ENCODE data around the gene EPS15.

EPS15 gene

GRCh38 chr1:51369171-51369570, 149.9 kb downstream of the EPS15 start:
- DNase-seq = no peak

GRCh38 chr1:51365774-51366173, 153.3 kb downstream of the EPS15 start:
- no peak for DNase-seq

GRCh38 chr1:51359879-51360278, 159.2 kb downstream of the EPS15 start:
- no peak for DNase-seq

- DNase-seq = no peak
Measured at GRCh38 chr1:51355382-51355781, 163.7 kb downstream of the EPS15 start.

DNA sequence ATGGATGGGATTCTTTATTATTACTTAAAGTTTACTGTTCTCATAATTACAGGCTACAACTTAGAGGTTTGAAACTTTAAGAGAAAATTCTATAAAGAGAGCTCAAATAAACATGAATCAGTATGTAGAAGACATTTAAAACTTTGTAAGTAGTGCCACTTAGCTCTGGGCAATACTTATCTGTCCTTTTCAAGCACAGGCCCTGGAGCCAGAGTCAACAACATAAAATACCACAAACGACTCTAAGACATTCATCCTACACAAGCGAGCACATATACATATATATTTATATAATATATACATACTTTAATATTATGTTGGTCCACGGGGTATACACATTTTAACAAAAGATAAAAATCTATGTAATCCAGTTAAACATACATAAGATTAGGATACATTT, 164.7 kb downstream of the EPS15 start:
- no peak for DNase-seq

DNA sequence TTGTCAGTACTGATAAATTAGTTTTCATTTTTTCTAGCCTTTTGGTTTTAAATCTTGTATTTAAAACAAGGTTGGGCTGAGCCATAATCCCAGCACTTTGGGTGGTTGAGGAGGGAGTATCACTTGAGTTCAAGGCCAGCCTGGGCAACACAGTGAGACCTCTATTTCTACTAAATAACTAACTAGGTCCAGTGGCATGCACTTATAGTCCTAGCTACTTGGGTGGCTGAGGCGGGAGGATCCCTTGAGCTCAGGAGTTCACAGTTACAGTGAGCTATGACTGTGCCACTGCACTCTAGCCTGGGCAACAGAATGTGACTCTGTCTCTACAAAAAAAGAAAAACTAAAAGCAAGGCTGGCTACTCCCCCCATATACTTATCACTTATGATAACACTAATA, 167.2 kb downstream of the EPS15 start:
- DNase-seq = no peak

DNA sequence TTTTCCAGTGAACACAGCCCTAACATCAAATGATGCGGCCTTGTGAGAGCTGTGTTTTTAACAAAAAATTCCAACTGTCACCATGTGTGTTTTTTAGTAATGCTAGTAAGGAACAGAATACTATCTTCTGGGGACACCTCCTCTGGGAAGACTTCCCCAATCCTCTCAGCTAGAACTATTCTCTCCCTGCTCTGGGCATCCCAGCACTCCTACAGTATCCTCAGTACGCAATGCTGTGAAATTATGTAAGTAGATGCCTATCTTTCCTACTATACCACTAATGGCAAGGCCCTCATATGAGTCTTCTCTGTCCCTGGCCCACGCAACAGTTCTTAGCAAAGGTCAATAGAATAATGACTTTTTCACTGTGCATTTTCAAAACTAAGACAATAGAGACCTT, 169.2 kb downstream of the EPS15 start:
- DNase-seq = no peak

- no peak for DNase-seq
Measured at GRCh38 chr1:51348147-51348527, 170.9 kb downstream of the EPS15 start.

- no peak for DNase-seq
Measured at GRCh38 chr1:51347398-51348146, 171.5 kb downstream of the EPS15 start.

DNA sequence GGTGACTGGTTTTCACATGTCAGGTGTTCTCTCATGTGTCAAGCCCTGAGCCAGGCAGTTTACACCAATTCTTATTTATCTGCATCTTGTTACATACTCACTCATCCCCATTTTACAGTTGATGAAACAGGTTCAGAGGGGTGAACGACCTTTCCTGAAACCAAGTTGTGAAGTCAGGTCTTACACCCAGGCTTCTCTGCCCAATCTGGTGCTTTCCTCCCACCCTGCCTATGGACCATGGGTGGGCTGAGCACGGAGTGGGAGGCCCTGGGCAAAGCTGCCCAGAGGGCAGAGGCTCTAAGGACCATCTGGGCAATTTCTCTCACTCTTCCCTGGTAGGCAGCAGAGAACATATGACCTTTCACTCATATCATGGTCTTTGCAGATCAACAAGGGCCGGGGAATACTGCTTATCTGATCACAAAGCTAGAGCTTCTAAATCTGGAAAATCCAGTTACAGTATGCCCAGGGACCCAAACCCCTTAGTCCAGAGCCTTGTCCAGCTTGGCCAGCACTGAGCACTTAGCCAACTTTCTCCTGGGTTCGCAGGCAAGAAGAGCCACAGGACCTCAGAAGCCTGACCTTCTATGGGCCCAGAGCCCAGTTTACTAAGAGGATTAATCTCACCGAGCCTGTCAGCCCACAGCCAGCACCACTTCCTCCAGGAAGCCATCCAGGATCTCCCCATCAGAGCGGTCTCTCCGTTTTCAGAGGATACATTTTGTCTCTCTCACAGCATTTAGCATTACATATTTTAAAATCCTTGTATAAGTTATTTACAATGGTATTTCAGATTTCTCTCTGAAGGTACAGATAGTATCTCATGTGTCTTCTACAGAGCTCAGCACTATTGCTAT, 172.8 kb downstream of the EPS15 start:
- no peak for DNase-seq

DNA sequence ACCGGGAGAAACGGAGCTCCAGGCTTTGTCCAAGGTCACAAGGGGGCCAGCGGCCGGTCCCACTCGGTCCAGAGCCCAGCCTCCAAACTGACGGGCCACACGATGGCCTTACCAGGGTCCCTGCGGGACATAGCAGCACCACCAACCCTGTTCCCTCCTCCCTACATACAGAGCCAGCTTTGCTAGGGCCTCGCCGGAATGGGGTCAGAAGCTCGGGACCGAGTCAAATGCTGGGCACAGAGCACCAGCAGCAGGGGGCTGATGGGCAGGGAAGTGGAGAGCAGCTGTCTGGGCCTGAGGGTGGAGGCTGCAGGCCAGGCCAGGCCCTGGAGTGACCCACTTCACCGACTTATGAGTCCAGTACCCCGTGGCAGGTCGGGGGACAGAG, 173.8 kb downstream of the EPS15 start:
- DNase-seq = no peak

DNA sequence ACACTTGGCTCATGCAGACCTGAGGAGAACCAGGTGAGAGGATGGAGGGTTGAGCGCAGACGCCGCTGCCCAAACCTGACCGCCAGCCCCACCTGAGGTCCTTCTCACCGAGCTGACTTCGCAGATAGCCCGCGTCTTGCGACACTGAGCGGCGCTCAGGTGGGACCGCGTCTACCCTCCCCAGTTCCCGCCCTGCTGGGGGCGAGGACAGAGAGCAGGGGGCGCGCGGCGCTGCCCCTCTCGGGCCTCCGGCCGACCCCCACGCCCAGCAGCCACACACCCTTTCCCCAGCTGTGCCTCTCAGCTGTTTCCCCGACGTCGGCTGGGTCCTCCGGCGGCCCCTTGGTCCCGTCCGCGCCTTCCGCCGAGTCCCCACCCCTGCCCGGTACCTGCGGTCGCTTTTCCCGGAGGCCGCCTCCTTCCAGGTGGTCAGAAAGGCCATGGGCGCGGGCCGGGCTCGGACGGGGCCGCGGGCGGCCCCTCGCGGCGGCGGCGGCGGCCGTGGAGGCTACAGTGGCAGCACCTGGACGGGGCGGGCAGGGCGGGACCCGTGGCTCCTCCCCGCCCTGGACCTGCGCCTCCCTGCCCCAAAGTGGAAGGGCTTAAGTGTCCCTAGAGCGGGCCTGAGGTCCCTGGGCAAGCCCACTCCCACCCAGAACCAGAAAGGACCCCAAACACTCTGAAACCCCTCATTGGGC, 174.3 kb downstream of the EPS15 start:
- no peak for DNase-seq

DNA sequence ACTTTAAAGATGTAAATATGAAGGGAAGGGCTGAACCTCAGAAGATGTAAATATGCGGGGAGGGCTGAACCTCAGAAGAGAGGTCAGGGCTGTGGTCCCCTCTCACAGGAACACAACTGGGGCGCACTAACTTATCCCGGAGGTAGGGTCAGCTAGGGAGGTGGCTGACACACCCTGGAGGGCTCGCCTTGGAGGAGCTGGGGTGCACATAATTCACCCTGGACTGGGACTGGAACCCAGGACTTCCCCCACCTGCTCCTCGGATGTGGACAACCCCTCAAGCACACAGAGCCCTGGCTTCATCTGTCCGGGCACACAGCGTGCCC, 174.8 kb downstream of the EPS15 start:
- no peak for DNase-seq

- no peak for DNase-seq
Measured at GRCh38 chr1:51343624-51344023, 175.4 kb downstream of the EPS15 start.

DNA sequence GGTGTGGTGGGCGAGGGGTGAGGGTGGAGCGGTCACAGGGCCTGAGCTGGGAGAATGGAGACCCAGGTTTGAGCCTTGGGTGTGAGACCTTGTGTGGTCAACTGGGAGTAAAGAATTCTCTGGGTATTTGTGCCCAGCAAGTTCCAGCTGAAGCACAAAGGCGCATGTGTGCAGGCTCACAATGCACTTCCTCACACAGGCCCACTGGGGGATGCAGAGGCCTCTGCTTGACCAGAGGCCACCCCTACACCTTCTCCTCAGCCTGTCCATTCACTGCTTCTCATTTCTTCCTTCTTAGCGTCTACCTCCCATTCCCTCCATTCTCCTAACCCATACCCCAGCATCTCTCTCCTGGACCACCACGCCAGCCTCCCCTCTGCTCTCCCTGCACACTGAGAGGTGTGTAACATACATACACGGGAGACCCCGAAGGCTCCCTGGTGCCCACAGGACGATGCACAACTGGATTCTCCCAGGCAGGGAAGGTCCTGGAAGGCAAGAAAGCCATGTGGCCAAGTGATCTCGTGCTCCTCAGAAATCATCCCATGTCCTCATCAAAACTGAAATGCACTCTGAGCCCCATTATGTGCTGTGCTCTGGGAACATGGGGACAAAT, 176.4 kb downstream of the EPS15 start:
- DNase-seq = no peak

GRCh38 chr1:51341876-51342496, 177.1 kb downstream of the EPS15 start:
- peak; percentile 11 for DNase-seq

GRCh38 chr1:51340380-51340779, 178.7 kb downstream of the EPS15 start:
- no peak for DNase-seq

- DNase-seq = no peak
Measured at GRCh38 chr1:51336711-51337110, 182.4 kb downstream of the EPS15 start.

GRCh38 chr1:51336004-51336403, 183.1 kb downstream of the EPS15 start:
- no peak for DNase-seq

DNA sequence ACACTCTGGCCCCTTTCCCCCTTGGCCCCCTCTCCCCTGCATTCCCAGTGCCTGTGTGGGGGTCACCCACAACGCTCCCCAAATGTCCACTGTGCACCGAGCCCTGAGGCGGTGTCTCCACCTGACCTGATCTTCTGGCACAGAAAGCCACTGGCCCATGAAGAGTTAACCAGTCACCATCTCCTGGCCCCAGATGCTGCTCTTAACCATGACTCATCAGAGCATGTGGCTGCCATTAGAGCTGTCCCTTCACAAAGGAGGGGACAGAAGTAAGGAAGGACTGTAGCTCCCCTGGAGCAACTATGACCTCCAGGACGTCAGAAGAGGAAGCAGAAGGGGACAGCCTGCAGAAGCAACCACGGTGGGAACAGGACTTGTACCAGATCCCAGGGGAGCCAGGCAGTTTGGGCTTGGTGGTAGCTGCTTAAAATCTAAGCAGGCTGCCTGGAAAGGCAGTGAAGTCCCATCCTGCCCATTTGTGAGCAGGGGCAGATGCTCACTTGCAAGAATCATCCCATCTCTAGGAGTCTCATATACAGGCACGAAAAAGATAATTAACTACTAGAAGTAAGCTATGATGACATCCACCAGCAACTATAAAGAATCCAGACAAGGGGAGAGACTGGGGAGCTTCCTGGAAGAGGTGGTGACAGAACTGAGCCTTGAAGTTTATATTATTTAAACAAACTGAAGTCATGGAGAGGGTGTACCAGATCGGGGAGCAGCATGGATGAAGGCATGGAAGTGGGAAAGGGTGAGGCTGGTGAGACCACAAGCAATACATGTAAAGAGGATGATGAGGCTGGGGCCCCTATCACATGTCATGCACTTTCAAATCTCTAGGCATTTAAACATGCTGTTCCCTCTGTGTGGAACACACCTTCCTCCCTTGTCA, 187.6 kb downstream of the EPS15 start:
- DNase-seq = peak; percentile 43

- DNase-seq = no peak
Measured at GRCh38 chr1:51330331-51331201, 188.5 kb downstream of the EPS15 start, which contains the start of gene TTC39A. Gene TTC39A, minus strand, starts transcription at chr1:51330562. Its CDS starts 85 bp downstream, at chr1:51330477.
